ENCODE results near the gene DNMT1. TPM values are rescaled to one million over a fixed set of nuclear protein-coding genes. Genes with fewer than 3 reads are reported as not detected.
"Not testable (repeated sequence)": the region's sequence is repeated elsewhere in the genome, so short reads cannot be mapped to it uniquely, and the experiment has no call there.

Gene DNMT1
- total RNA-seq, 3 donors from 2014 or later = 30.6 to 55.1 (median 55.0) TPM

DNA sequence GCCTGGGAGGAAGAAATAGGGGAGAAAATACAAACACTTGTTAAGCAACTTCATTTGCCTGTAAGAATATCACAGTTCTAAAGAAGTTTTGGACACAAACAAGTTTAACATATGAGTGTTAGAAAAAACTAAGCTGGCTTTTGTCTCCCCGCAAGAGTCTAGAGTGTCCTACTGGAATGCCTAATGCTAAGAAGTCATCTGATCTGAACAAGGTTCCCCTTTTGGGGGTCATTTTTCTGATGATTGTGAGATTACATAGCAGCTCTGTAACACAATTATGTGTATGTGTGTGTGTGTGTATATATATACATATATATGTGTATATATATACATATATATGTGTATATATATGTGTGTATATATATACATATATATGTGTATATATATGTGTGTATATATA, 12.7 kb downstream of the DNMT1 start:
- TF ChIP-seq POLR2A (IDR thresholded peaks at IDR 0.05) = no peak
- TF ChIP-seq CTCF (IDR thresholded peaks at IDR 0.05) = no peak
- TF ChIP-seq POLR2AphosphoS5 (IDR thresholded peaks at IDR 0.05) = no peak
- H3K4me3 ChIP-seq = no peak overlapping the region
- H3K27ac ChIP-seq = no peak overlapping the region
- no peak for DNase-seq (ENCODE audit: low spot score in 2 of 2)
- H3K36me3 ChIP-seq = no peaks in the 10 kb centered on the region
- no peaks in the 10 kb centered on the region for H3K27me3 ChIP-seq
- H3K4me1 ChIP-seq = peaks cover 0 to 8% of the 10 kb centered on the region in 2 donors
- no peaks in the 10 kb centered on the region for H3K9me3 ChIP-seq
- intact Hi-C loops (cut with DNase I; ENCODE audit: low total_unique reads) = no loop called here

DNA sequence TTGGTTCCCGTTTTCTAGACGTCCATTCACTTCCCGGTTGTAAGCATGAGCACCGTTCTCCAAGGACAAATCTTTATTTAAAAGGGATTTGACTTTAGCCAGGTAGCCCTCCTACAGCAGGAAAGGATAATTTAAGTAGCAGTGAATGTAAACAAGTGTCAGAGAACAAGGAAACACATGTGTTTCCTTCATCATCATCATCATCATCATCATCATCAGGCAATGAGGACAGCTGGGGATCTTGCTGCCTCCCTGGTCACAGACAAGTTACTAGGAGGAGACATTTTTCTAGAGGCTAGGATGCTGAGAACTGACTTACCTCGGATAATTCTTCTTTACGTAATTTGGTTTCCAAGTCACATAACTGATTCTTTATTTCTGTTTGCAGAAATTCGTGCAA, 14.3 kb downstream of the DNMT1 start:
- H3K36me3 ChIP-seq = no peaks in the 10 kb centered on the region
- peaks cover 0 to 8% of the 10 kb centered on the region in 2 donors for H3K4me1 ChIP-seq
- no peaks in the 10 kb centered on the region for H3K9me3 ChIP-seq
- H3K27ac ChIP-seq = no peak overlapping the region
- intact Hi-C loops (cut with DNase I; ENCODE audit: low total_unique reads) = no loop called here
- H3K4me3 ChIP-seq = no peak overlapping the region
- no peak for DNase-seq (ENCODE audit: low spot score in 2 of 2)
- TF ChIP-seq POLR2A (IDR thresholded peaks at IDR 0.05) (no peak), POLR2AphosphoS5 (IDR thresholded peaks at IDR 0.05) (no peak), CTCF (IDR thresholded peaks at IDR 0.05) (no peak)
- H3K27me3 ChIP-seq = no peaks in the 10 kb centered on the region

GRCh38 chr19:10180024-10180423, 14.7 kb downstream of the DNMT1 start:
- H3K9me3 ChIP-seq; H3K27me3 ChIP-seq; H3K36me3 ChIP-seq; H3K27ac ChIP-seq; intact Hi-C loops (cut with DNase I; ENCODE audit: low total_unique reads); H3K4me1 ChIP-seq; H3K4me3 ChIP-seq; DNase-seq (ENCODE audit: low spot score in 2 of 2): not testable (repeated sequence)

GRCh38 chr19:10173527-10173926, 21.2 kb downstream of the DNMT1 start:
- no peaks in the 10 kb centered on the region for H3K36me3 ChIP-seq
- DNase-seq (ENCODE audit: low spot score in 2 of 2) = no peak
- H3K4me1 ChIP-seq = no peaks in the 10 kb centered on the region
- H3K27me3 ChIP-seq = no peaks in the 10 kb centered on the region
- intact Hi-C loops (cut with DNase I; ENCODE audit: low total_unique reads) = no loop called here
- no peaks in the 10 kb centered on the region for H3K9me3 ChIP-seq
- no peak overlapping the region for H3K4me3 ChIP-seq
- TF ChIP-seq CTCF (IDR thresholded peaks at IDR 0.05) (no peak), POLR2AphosphoS5 (IDR thresholded peaks at IDR 0.05) (no peak), POLR2A (IDR thresholded peaks at IDR 0.05) (no peak)
- no peak overlapping the region for H3K27ac ChIP-seq

GRCh38 chr19:10168386-10168948, 26.3 kb downstream of the DNMT1 start:
- TF ChIP-seq POLR2A (IDR thresholded peaks at IDR 0.05) (no peak), POLR2AphosphoS5 (IDR thresholded peaks at IDR 0.05) (no peak), CTCF (IDR thresholded peaks at IDR 0.05) (no peak)
- intact Hi-C loops (cut with DNase I; ENCODE audit: low total_unique reads) = no loop called here
- H3K4me1 ChIP-seq = no peaks in the 10 kb centered on the region
- no peak overlapping the region for H3K27ac ChIP-seq
- H3K36me3 ChIP-seq = no peaks in the 10 kb centered on the region
- H3K4me3 ChIP-seq = no peak overlapping the region
- DNase-seq (ENCODE audit: low spot score in 2 of 2) = no peak
- H3K27me3 ChIP-seq = no peaks in the 10 kb centered on the region
- H3K9me3 ChIP-seq = no peaks in the 10 kb centered on the region

GRCh38 chr19:10167459-10167858, 27.3 kb downstream of the DNMT1 start:
- intact Hi-C loops (cut with DNase I; ENCODE audit: low total_unique reads) = no loop called here
- no peaks in the 10 kb centered on the region for H3K36me3 ChIP-seq

DNA sequence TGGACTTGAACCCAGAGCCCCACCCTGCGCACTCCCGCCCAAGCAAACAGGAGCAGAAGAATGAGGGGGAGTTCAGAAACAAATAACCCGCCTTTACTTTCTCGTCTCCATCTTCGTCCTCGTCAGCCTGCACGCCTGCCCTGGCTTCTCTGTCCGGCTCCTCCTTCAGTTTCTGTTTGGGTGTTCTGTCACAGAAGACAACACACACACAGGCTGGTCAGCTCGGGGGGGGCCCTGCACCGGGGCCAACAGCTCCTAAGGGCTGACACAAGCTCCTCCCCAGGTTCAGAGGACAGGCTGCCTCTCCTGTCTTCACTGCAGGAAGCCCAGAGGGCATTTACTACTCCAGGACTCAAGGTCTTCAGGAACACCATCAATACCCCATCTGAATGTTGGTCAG, 28.3 kb downstream of the DNMT1 start:
- DNase-seq (ENCODE audit: low spot score in 2 of 2); H3K4me1 ChIP-seq; H3K4me3 ChIP-seq; H3K27ac ChIP-seq; H3K27me3 ChIP-seq; H3K36me3 ChIP-seq; intact Hi-C loops (cut with DNase I; ENCODE audit: low total_unique reads); H3K9me3 ChIP-seq: not testable (repeated sequence)

More at GRCh38 chr19:10167459-10167858, 27.3 kb downstream of the DNMT1 start:
- Histone ChIP-seq H3K27ac (no peak overlapping the region), H3K4me1 (no peaks in the 10 kb centered on the region), H3K9me3 (no peaks in the 10 kb centered on the region), H3K4me3 (no peak overlapping the region), H3K27me3 (no peaks in the 10 kb centered on the region)
- DNase-seq (ENCODE audit: low spot score in 2 of 2) = no peak
- no peak for TF ChIP-seq POLR2AphosphoS5 (IDR thresholded peaks at IDR 0.05)
- no peak for TF ChIP-seq CTCF (IDR thresholded peaks at IDR 0.05)
- TF ChIP-seq POLR2A (IDR thresholded peaks at IDR 0.05) = no peak

Measured in breast epithelium (tissue), 4 donors.